ENCODE results near the gene BAIAP3. TPM values are rescaled to one million over a fixed set of nuclear protein-coding genes. Genes with fewer than 3 reads are reported as not detected.

Gene BAIAP3
- total and polyA plus RNA-seq, 2 of the 8 experiments (the other 6 are each of a cell fraction or from before 2014, with no cell fraction given): 2.9 to 6.8 TPM

DNA sequence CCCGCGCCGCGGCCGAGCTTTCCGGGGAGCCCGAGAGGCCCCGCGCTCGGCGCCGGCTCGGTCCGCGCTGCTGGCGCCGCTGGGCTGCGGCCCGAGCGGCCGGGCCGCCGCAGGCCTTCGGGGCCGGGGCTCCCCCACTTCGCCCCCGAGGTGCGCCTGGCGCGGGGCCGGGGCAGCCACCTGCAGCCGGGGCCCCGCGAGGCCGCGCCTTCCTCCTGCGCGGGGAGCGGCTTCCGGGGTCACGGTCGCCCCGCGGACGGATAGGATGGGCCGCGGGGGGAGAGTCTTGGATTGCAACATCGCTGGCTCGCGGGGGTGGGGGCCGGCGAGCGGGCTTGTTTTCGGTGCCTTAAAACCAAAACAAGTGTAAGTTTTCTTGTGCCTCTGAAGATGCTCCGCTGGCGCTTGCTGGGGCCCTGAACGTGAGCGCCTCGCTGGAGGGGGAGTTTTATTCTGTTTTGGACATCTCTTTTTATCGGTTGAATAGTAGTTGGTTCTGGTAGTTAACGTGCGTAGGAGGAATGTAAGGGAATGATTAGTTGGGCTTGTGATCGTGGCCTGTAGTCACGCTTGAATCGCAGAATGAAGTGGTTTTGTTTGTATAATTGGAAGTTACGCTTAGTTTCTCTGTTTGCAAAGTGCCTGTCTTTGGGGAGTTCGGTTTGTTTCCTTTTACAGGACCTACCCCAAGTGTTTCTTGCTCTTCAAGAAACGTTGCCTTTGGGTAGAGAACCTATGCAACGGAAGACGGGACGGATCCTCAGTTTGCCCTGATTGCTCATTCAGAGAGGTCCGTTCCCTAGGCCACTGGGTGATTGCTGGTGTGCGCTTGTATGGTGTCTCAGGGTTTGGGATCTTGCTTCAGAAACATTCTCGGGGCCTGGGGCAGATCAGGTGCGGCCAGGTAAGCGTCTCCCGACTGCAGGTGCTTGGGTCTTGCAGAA lies 23.3 kb upstream of the BAIAP3 start:
- Histone ChIP-seq H3K4me1 (replicated peaks in 1 of 4; ENCODE audit: control insufficient read depth in 3 of 4, insufficient read depth in 4 of 4, low read length in 3 of 4) (peaks cover 0 to 12% (median 5%) of the 10 kb centered on the region in 4 experiments; a peak in 5 of 7 replicates), H3K23ac (ENCODE audit: insufficient read length) (no peak overlapping the region), H3K23me2 (ENCODE audit: low read depth, low read length) (peaks cover 22% of the 10 kb centered on the region), H3K9ac (replicated peaks in 1 of 4; ENCODE audit: extremely low read depth in 1 of 4, low read depth in 3 of 4, low read length in 3 of 4) (peak overlapping the region; percentile 95 to 100 (median 100)), H2BK120ac (replicated peaks; ENCODE audit: low read depth, low read length) (no peak overlapping the region), H3K9me3 (ENCODE audit: insufficient read depth in 2 of 2, low read depth in 1 of 2, low read length in 1 of 2) (no peaks in the 10 kb centered on the region), H2AK5ac (ENCODE audit: low read depth, low read length) (no peak overlapping the region; the same call in 1 of the 2 replicates), H2BK12ac (ENCODE audit: low read depth, low read length) (no peak overlapping the region), H3K4me2 (ENCODE audit: insufficient read depth in 1 of 2, low read depth in 2 of 2, low read length in 2 of 2) (peak overlapping the region; percentile 96 to 99), H3K27me3 (replicated peaks in 1 of 4; ENCODE audit: control insufficient read depth in 3 of 4, extremely low read depth in 1 of 4, insufficient read depth in 3 of 4, low read length in 3 of 4) (no peaks in the 10 kb centered on the region), H3K79me1 (ENCODE audit: low read depth, low read length) (peaks cover 3% of the 10 kb centered on the region; the same call in 1 of the 2 replicates), H4K91ac (replicated peaks; ENCODE audit: insufficient read length, low read length) (no peak overlapping the region), H4K5ac (ENCODE audit: insufficient read length, low read depth, low read length) (no peak overlapping the region), H3K79me2 (ENCODE audit: control insufficient read depth in 1 of 2, insufficient read depth in 2 of 2, low read length in 2 of 2) (peaks cover 36 to 55% of the 10 kb centered on the region in 2 experiments), H3K14ac (ENCODE audit: insufficient read length) (no peak overlapping the region), H3K36me3 (ENCODE audit: control insufficient read depth in 2 of 4, insufficient read depth in 4 of 4, low read length in 3 of 4) (peaks cover 3 to 23% (median 12%) of the 10 kb centered on the region in 4 experiments; a peak in 6 of 8 replicates), H3K56ac (replicated peaks; ENCODE audit: insufficient read length, low read depth, low read length) (no peak overlapping the region), H2AFZ (ENCODE audit: low read length) (no peak overlapping the region), H4K8ac (ENCODE audit: extremely low read depth, insufficient read depth, low read length) (peak overlapping the region; percentile 86; the same call in 1 of the 2 replicates), H2BK5ac (ENCODE audit: low read depth, low read length) (no peak overlapping the region), H4K20me1 (replicated peaks in 1 of 2; ENCODE audit: control insufficient read depth in 1 of 2, insufficient read depth in 2 of 2, low read length in 2 of 2) (peaks cover 44 to 45% of the 10 kb centered on the region in 2 experiments), H3K27ac (ENCODE audit: low read depth, low read length) (no peak overlapping the region; the same call in 1 of the 2 replicates), H3K4ac (replicated peaks; ENCODE audit: insufficient read length, low read depth, low read length) (no peak overlapping the region), H2BK15ac (ENCODE audit: low read length) (no peak overlapping the region), H2BK20ac (ENCODE audit: low read length) (no peak overlapping the region), H3K18ac (ENCODE audit: extremely low read depth, low read length) (no peak overlapping the region), H3K4me3 (ENCODE audit: extremely low read depth in 1 of 4, insufficient read depth in 2 of 4, low read depth in 3 of 4, low read length in 4 of 4) (peak overlapping the region; percentile 89 to 98 (median 96))
- ChIA-PET CTCF (ENCODE audit: partially characterized antibody) (interaction anchor here (1.4 to 1.9 kb wide), 2 partner anchors 10 to 26 kb away, joined by 3 to 4 read pairs; no protein-coding TSS in a partner anchor), POLR2A (ENCODE audit: partially characterized antibody) (interaction anchor here (1.0 to 11.4 kb wide), 11 partner anchors 10 to 193 kb away, joined by 3 to 106 read pairs (median 4); no protein-coding TSS in a partner anchor)
- peak in 1 of 2 experiments; percentile 6; a peak in 1 of 3 replicates for TF ChIP-seq POLR2A (IDR thresholded peaks at IDR 0.05; ENCODE audit: control extremely low read depth in 1 of 2, low read depth in 2 of 2, low read length in 2 of 2)
- TF ChIP-seq SIN3A (conservative IDR thresholded peaks at IDR 0.05 in 1 of 2, IDR thresholded peaks at IDR 0.05 in 1 of 2; ENCODE audit: low read depth in 1 of 2, low read length in 2 of 2): peak; percentile 16 to 21; a peak in 1 of 4 replicates
- no peak for TF ChIP-seq SAP30 (IDR thresholded peaks at IDR 0.05; ENCODE audit: insufficient read depth, insufficient replicate concordance, low read length)
- TF ChIP-seq TBP (IDR thresholded peaks at IDR 0.05; ENCODE audit: low read depth, low read length): no peak
- TF ChIP-seq CEBPB (IDR thresholded peaks at IDR 0.05; ENCODE audit: low read depth, low read length): peak; percentile 82
- no peak for TF ChIP-seq BACH1 (IDR thresholded peaks at IDR 0.05; ENCODE audit: low read length)
- FAIRE-seq (no peak), DNase-seq (ENCODE audit: low read depth in 1 of 2, low spot score in 2 of 2) (no peak)
- 5% methylated on average over 35 of the region's 77 CpGs; no CpG with 5 or more reads in 1 of the 2 experiments for WGBS, 2 experiments (ENCODE audit: extremely low coverage in 1 of 2, insufficient coverage in 1 of 2, insufficient read length in 1 of 2, insufficient replicate concordance in 2 of 2, low coverage in 1 of 2, low lambda C conversion rate in 2 of 2, missing lambda C conversion rate in 1 of 2)
